Psoas muscle (tissue), 8 donors: ENCODE measurements around the gene KLHL29. TPM values are rescaled to one million over a fixed set of nuclear protein-coding genes. Genes with fewer than 3 reads are reported as not detected.
A peak's percentile ranks its signal among the peaks of the same experiment; 100 is the strongest.

Source experiments
- ATAC-seq, 4 donors: fragments of 200-7000 bp; cut with Tn5 transposase; one replicate each; pipeline ENCODE4 v1.9.1; 2020; ENCODE audit warnings: moderate library complexity in 3 of 4, mild to moderate bottlenecking in 2 of 4
- DNase-seq, 2 donors: peaks; one replicate each; pipeline ENCODE4 v3.0.0-alpha.2; 2020
- H3K27ac ChIP-seq: fragments of 200-600 bp; one replicate; pipeline ENCODE4 v1.8.0; 2022
- H3K27me3 ChIP-seq, 3 donors: fragments of 200-600 bp in 1 of 3; one replicate each; pipeline versions ENCODE4 v1.6.1 to v1.8.0; 2013 to 2022; ENCODE audit warnings: low read length in 2 of 3, mild to moderate bottlenecking in 2 of 3, moderate library complexity in 1 of 3; ENCODE audit not compliant: insufficient read depth in 3 of 3
- H3K36me3 ChIP-seq, 2 donors: fragments of 200-600 bp in 1 of 2; one replicate each; pipeline versions ENCODE4 v1.6.1 to v1.8.0; 2013 to 2022; ENCODE audit warnings: low read depth in 1 of 2, mild to moderate bottlenecking in 1 of 2, moderate library complexity in 1 of 2; ENCODE audit not compliant: insufficient read depth in 1 of 2
- H3K4me1 ChIP-seq: fragments of 200-600 bp; one replicate; pipeline ENCODE4 v1.8.0; 2022
- H3K4me3 ChIP-seq: fragments of 200-600 bp; one replicate; pipeline ENCODE4 v1.8.0; 2022; ENCODE audit warnings: mild to moderate bottlenecking
- H3K9me3 ChIP-seq: fragments of 200-600 bp; one replicate; pipeline ENCODE4 v1.8.0; 2022
- CTCF ChIP-seq: fragments of 200-600 bp; IDR thresholded peaks from one replicate; pipeline ENCODE4 v1.8.0; 2022; ENCODE audit warnings: antibody characterized with exemption
- WGBS, 3 donors: extraction: QIAGEN DNeasy Blood & Tissue Kit; methylation state at CpG; one replicate each; pipeline versions ENCODE4 v1.1.6 to v1.1.7; 2013; 5-methylcytosine and 5-hydroxymethylcytosine counted together
- intact Hi-C, 2 donors: fragments of 100-400 bp; cut with DNase I; formaldehyde crosslinking; loops; one replicate each; pipeline versions ENCODE4 v1.11.0 to v1.14.2; 2022
- polyA plus RNA-seq, 3 donors: library from polyadenylated mRNA; stranded (reverse); fragments of 200-250 nt; gene quantifications; one replicate each; pipeline ENCODE4 v1.2.3, GENCODE V29; 2013
- total RNA-seq, 4 donors: library from RNA; stranded (reverse); fragmentation: NEBNext Ultra II Directional in 2 of 4; extraction: Animal tissue kit (Norgen Biotek cat#: 25700) in 2 of 4; gene quantifications; one replicate each; pipeline versions ENCODE4 v1.2.1 to v1.2.4, GENCODE V29; 2021 to 2023
- donor health status: healthy with polysubstance abuse.
- donor health status: DM: no; HTN: no; CAD: no; lungs with moderate emphysema.
- donor health status: Bipolar disorder and iron deficiency.
- donor health status: healthy.
- donor health status: DM: yes; HTN: yes; CAD: no.
- donor health status: DM: no; HTN: no; CAD: no.
- donor health status: DM: no; HTN: no; CAD: no.
- donor health status: DM: yes; HTN: yes; CAD: no.

The KLHL29 gene
- total and polyA plus RNA-seq, 7 donors = 4.4 to 14.1 (median 6.8) TPM

- Histone ChIP-seq H3K4me1 (peaks cover 38% of the 10 kb centered on the region), H3K36me3 (no peaks in the 10 kb centered on the region), H3K27me3 (no peaks in the 10 kb centered on the region), H3K9me3 (no peaks in the 10 kb centered on the region), H3K4me3 (no peak overlapping the region), H3K27ac (no peak overlapping the region)
- no peak for TF ChIP-seq CTCF
- ATAC-seq (no peak), DNase-seq (no peak)
- intact Hi-C loops = no loop called here
- 55 to 89% (median 65%) methylated on average over 5 of the region's 5 CpGs for WGBS, 3 donors
Observed at GRCh38 chr2:23537991-23538390, 153.0 kb downstream of the KLHL29 start.

DNA sequence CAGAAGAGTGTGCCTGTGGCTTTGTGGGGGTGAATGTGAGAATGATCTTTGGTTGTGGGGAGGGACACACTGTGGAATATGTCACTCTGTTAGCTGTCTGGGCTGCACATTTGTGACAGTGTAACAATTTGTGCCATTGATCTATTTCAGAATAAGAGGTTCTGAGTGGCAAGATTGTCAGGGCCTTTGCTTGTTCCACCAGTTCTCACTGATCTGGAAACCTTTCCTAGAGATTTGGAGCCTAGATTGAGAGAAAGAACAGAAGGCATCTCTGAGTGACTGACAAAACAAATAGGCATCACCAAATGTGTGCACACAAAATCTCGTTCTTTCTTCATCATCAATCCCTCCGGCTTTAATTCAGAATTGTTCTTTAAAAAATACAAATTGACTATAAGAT, 153.6 kb downstream of the KLHL29 start:
- WGBS, 3 donors = 95 to 98% (median 96%) methylated on average over 2 of the region's 2 CpGs
- H3K27me3 ChIP-seq = no peaks in the 10 kb centered on the region

GRCh38 chr2:23540804-23541360, 155.9 kb downstream of the KLHL29 start:
- Histone ChIP-seq H3K9me3 (no peaks in the 10 kb centered on the region), H3K36me3 (no peaks in the 10 kb centered on the region), H3K4me1 (peaks cover 39% of the 10 kb centered on the region), H3K4me3 (no peak overlapping the region), H3K27ac (no peak overlapping the region), H3K27me3 (no peaks in the 10 kb centered on the region)
- 67 to 74% (median 74%) methylated on average over 8 of the region's 8 CpGs for WGBS, 3 donors
- DNase-seq (no peak), ATAC-seq (no peak)
- intact Hi-C loops = no loop called here
- TF ChIP-seq CTCF = no peak

More for the DNA sequence above, 153.6 kb downstream of the KLHL29 start:
- TF ChIP-seq CTCF = no peak
- DNase-seq (no peak), ATAC-seq (no peak)
- Histone ChIP-seq H3K9me3 (no peaks in the 10 kb centered on the region), H3K27ac (no peak overlapping the region), H3K36me3 (no peaks in the 10 kb centered on the region), H3K4me1 (peaks cover 39% of the 10 kb centered on the region), H3K4me3 (no peak overlapping the region)
- intact Hi-C loops = no loop called here

- peaks cover 39% of the 10 kb centered on the region for H3K4me1 ChIP-seq
- peak overlapping the region; percentile 23 for H3K27ac ChIP-seq
- TF ChIP-seq CTCF = no peak
- intact Hi-C loops = no loop called here
- no peaks in the 10 kb centered on the region for H3K9me3 ChIP-seq
- WGBS, 3 donors = 47 to 65% (median 51%) methylated on average over 7 of the region's 7 CpGs
- DNase-seq = no peak
- H3K27me3 ChIP-seq = no peaks in the 10 kb centered on the region
- H3K36me3 ChIP-seq = no peaks in the 10 kb centered on the region
- ATAC-seq = peak; percentile 20 to 64 (median 47)
- H3K4me3 ChIP-seq = no peak overlapping the region
Observed at GRCh38 chr2:23541503-23542229, 156.7 kb downstream of the KLHL29 start.
